ENCODE results near the gene MAPK8.

MAPK8 gene

GRCh38 chr10:48451969-48452878, 145.7 kb downstream of the MAPK8 start:
- no peak for DNase-seq

DNA sequence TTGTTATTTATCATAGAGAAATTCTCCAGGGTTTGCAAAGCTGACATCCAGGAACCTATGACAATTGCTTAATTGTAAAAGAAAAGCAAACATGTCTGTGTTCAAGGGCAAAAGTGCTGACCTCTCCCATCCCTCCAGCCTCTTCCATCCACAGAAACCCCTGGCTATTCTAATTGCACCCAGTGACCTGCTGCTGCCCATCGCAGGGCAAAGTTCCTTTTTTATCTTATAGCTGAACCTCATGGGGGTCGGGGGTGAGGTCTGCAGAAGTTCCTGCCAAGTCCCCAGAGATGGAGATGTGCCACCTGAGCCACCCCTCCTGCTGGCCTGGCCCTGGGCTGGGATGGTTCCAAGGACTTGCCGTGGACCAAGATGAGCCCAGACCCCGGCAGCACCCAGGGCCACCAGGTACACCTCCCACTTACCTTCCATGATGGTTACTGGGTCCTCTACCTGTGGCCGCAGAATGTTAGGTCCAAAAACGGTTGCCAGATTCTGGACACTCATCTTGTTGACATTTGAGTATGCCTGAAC, 146.5 kb downstream of the MAPK8 start:
- DNase-seq, result no peak

DNA sequence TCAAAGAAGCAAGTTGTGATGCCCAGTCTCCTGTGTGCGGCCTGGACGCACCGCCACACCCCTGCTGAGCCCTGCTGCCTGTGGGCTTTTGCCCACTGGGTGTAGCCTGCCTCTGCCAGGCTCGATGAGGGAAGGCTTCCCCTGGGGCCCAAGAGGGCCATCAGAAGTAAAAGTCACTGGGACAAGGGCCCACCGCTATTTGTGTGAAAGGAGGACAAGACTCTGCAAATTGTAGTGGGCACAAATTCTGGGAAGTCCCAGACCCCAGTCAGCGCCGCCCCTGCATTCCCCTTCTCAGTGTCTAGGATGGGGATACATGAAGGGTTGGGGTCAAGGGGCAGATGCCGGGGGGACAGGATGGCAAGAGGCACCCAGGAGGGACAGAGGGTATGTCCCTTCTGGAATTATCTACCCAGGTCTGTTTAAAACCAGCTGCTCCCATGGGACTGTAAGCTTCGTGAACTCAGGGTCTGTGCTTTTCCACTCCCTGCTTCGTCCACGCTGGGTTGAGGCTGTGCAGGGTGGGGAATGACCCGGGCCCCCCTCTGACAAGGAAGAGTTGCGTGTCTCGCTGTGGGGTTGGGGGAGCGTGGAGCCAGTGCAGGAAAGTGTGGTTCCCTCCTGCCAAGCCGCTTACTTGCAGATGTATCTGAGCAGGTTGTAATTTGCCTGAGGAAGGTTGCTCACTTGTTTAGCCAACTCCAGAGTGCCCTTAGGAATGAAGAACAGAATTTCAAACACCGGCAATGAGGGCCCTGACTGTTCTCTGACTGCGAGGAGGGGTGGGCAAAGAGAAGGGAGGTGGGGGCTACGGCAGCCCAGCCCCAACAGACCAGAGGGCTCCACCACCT, 147.2 kb downstream of the MAPK8 start:
- no peak for DNase-seq

DNA sequence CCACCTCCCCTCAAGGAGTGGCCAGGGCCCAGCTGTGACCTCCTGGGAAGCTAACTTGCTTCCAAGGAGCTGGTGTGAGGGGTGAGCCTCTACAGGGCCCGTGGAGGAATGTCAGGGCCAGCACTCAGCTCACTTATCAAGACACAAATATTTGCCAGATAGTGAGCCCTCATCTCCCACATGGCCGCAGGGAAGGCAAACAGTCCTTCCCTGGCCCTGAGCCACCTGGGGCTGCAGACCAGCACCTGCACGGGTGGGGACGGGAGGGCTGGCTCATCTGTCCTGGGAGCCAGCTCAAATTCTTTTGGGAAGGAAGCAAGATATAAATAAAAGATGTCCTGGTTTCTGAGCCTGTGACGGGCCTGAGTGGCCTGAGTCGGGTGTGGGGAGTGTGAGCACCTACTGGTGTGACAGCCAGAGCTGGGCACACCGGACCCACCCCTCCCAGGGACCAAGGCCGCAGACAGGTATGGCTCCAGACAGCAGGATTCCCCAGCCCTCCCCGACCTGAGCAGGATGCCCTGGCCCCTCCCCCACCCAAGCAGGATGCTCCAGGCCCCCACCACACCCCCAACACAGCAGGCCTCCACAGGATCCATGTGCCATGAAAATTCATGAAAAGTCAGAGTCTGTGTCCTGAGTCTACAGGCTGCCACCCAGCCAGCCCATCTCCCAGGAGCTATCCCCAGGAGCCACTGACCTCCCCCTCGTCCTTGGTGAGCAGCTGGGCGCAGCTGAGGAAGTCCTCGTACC, 148.0 kb downstream of the MAPK8 start:
- no peak for DNase-seq

DNA sequence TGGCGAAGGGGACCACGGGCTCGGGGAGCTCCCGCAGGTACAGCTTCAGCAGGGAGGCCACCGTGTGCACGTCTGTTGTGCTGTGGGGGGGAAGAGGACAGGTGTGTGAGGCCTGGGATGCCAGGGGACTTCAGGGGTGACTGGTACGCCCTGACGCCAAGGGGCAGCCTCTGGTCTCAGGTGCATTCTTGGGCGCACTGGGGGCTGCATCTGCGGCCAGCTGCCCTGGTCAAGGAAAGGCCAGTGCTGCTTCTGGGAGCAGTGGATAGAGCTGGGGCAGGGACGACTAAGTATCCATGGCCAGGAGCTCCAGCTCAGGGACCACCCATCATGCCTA, 148.5 kb downstream of the MAPK8 start:
- no peak for DNase-seq

- DNase-seq, result no peak
Observed at GRCh38 chr10:48455392-48456151, 149.1 kb downstream of the MAPK8 start.

- DNase-seq, result no peak
Observed at GRCh38 chr10:48456361-48456804, 149.9 kb downstream of the MAPK8 start.

DNA sequence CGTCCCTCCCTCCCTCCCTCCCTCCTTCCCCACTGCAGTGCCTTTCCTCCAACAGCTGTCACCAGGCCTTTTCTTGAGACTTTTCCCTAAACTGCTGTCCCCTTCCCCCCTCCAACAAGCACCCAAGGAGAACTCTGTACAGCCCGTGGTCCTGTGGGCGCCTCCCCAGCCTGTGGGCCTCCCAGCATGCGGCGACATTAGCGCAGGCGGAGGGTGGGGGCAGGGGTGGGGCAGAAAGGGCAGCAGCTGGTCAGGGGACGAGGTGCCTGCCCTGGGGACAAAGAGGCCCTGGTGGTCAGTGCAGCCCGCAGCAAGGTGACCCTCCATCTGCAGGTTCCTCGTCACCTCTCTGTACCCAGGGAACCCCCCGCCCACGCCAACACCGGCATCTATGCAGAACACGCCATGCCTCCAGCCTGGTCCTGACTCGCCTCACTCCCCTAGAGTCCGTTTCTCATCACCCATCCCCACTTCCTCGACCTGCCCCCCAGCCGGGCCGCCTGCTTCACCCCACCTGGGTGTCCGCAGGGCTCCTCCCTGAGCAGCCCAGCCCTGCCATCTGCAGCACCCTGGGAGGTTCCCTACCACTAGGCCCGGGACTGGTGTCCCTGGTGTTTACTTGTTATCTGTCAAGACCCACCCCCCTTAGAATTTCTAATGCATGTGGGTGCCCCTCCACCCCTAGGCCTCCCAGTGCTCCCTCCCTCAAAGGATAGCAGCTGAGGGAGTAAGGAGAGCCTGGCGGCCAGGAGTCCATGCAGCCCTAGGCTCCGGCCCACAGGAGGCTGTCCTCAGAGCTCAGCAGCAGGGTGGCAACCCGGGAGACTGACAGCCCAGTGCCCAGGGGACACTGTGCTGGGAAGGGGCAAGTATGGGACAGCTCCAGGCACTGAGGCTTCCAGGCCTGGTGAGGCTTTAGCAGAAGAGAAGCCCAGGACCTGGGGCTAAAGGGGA, 150.6 kb downstream of the MAPK8 start:
- DNase-seq, result no peak

DNA sequence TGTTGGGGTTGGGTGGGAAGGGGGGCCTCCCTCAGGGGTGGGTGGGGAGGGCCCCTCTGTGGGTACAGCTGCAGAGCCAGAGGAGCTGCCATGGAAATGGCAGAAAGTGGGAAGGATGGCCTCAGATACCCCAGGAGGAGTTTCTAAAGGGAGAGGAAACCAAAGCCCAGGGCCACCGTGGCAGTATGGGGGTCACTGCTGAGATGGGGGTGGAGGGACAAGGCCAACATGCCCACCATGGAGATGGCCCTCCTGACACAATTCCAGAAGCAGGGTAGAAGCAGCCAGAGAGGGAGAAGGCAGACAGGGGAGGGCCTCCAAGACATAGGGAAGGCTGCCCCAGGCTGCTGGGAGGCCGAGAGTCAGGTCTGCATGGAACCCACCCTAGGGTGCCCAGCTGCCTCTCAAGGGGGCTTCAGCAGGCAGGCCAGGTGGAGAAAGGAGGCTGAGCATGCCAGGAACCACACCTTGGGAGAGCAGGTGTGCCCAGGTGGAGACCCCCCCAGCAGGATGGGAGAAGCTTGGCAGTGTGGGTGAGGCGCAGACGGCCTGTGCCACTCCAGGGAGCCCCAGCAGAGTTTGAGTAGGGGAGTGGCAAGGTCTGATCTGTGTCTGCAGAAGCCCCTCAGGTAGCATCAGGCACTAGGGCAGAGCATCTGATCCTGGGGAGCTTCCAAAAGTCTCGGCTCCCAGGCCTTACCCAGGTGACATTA, 151.6 kb downstream of the MAPK8 start:
- no peak for DNase-seq

DNA sequence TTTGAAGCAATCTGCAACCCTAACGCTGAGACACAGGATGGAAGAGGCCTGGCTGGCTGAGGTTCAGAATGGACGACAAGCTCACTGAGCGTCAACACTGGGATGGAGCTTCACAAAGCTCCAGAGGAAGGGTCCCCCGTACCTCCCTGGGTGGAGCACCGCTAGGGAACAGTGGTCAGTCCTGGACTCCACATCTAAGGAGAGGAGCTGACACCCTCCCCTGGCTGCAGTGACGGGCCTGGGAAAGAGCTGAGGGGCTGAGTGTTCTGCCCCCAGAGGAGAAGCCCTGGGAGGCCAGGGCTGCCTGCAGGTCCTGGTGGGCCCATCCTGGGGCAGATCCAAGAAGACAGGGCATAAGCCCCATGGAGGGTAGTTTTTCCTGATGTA, 152.2 kb downstream of the MAPK8 start:
- no peak for DNase-seq

- no peak for DNase-seq
Observed at GRCh38 chr10:48459270-48460150, 153.0 kb downstream of the MAPK8 start.

DNA sequence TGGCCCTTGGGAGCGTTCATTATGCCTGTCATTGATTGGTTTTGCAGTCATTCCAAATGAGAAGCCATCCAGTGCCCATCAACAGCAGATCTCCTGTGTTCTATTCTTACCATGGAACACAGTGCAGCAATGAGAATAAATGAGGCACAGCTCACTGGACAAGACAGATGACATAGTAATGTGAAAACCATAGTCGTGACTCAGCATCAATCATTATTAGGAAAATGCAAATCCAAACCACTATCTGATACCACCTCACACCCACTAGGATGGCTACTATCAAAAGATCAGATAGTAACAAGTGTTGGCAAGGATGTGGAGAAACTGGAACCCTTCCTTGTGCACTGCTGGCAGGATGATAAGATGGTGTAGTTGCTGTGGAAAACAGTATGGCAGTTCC, 153.7 kb downstream of the MAPK8 start:
- no peak for DNase-seq

GRCh38 chr10:48461623-48462481, 155.4 kb downstream of the MAPK8 start:
- DNase-seq, result no peak

GRCh38 chr10:48462482-48463020, 156.1 kb downstream of the MAPK8 start:
- no peak for DNase-seq

DNA sequence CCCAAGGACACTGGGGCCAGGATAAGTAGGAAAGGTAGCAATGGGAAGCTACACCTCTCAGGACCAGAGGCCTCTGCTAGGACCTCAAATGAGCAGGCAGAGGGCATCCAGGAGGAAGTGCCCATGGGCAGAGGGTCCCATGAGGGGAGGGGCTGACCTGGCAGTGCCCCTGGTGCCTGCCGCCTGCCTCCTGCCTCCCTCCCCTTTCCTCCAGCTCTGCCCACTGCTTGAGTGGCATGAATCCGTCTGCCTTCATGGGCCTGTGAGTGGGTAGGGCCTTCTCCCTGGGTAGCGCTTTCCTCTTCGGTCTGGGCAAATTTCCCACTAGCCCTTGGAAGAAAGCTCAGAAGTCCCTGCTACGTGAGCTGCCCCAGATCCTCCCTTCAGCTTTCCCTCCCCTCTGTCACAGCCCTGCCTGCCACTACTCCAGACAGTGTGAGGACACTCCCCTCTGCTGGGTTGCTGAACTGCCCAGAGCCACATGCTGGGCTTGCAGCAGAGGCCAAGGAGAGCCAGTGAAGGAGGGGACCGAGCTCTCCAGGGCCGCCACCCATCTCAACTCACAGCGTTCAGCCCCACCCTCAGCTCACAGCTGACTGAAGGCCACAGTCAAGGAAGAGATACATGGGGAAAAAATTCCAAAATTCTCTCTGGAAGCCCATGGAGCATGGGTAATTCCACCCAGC, 157.0 kb downstream of the MAPK8 start:
- no peak for DNase-seq

- DNase-seq, result no peak
Observed at GRCh38 chr10:48464121-48464870, 157.8 kb downstream of the MAPK8 start.
